Common myeloid progenitor, CD34-positive (primary cell): ENCODE measurements around the gene FBXW8.

Experiments
- CTCF ChIA-PET: fragments of 350-600 bp; sonication (Branson Sonifier 250); formaldehyde crosslinking; loops from one replicate; lab custom pipeline; 2021; ENCODE audit warnings: antibody characterized with exemption; lab: Charles Lee
- POLR2A ChIA-PET: fragments of 350-600 bp; sonication (Branson Sonifier 250); formaldehyde crosslinking; loops from one replicate; lab custom pipeline; 2021; ENCODE audit warnings: antibody characterized with exemption; lab: Charles Lee
- DNase-seq, 3 donors: peaks; one replicate each; pipeline versions ENCODE4 v3.0.0 to v3.0.0-alpha.2; 2013
- H3K27ac ChIP-seq, 2 experiments: 1 replicate in 1 of 2; 2 replicates in 1 of 2; pipeline ENCODE4 v1.7.0; 2013; ENCODE audit warnings: inconsistent platforms in 2 of 2, low read length in 2 of 2, mild to moderate bottlenecking in 2 of 2, low read depth in 1 of 2, moderate library complexity in 1 of 2; ENCODE audit not compliant: severe bottlenecking in 2 of 2, insufficient read depth in 1 of 2, poor library complexity in 1 of 2
- H3K27me3 ChIP-seq, 5 experiments: replicated peaks in 2 of 5; 1 replicate in 3 of 5; 2 replicates in 2 of 5; pipeline versions ENCODE4 v1.6.1 to v1.7.0; 2013; ENCODE audit warnings: low read length in 4 of 5, mild to moderate bottlenecking in 2 of 5, moderate library complexity in 2 of 5, inconsistent platforms in 1 of 5; ENCODE audit not compliant: insufficient read depth in 5 of 5, control insufficient read depth in 4 of 5
- H3K36me3 ChIP-seq, 4 experiments: 1 replicate in 2 of 4; 2 replicates in 2 of 4; pipeline versions ENCODE4 v1.6.1 to v1.7.0; 2013; ENCODE audit warnings: low read length in 3 of 4, control low read depth in 1 of 4, mild to moderate bottlenecking in 1 of 4; ENCODE audit not compliant: control insufficient read depth in 4 of 4, insufficient read depth in 4 of 4
- H3K4me1 ChIP-seq, 4 experiments: 1 replicate in 3 of 4; 2 replicates in 1 of 4; pipeline versions ENCODE4 v1.6.1 to v1.7.1; 2013; ENCODE audit warnings: low read length in 3 of 4, mild to moderate bottlenecking in 3 of 4, control low read depth in 1 of 4, inconsistent platforms in 1 of 4, moderate library complexity in 1 of 4; ENCODE audit not compliant: control insufficient read depth in 4 of 4, insufficient read depth in 4 of 4; ENCODE audit errors: control extremely low read depth in 1 of 4
- H3K4me3 ChIP-seq, 7 experiments: 1 replicate in 4 of 7; 2 replicates in 3 of 7; pipeline versions ENCODE4 v1.5.1 to v1.7.0; 2013; ENCODE audit warnings: mild to moderate bottlenecking in 7 of 7, low read length in 6 of 7, moderate library complexity in 6 of 7, inconsistent platforms in 2 of 7, low read depth in 2 of 7, control low read depth in 1 of 7; ENCODE audit not compliant: insufficient read depth in 4 of 7, control insufficient read depth in 1 of 7; ENCODE audit errors: extremely low read depth in 1 of 7
- H3K9me3 ChIP-seq, 5 experiments: 1 replicate in 4 of 5; 2 replicates in 1 of 5; pipeline versions ENCODE4 v1.6.1 to v1.7.1; 2013; ENCODE audit warnings: low read length in 4 of 5, mild to moderate bottlenecking in 2 of 5, inconsistent platforms in 1 of 5, low read depth in 1 of 5, moderate library complexity in 1 of 5; ENCODE audit not compliant: control insufficient read depth in 4 of 5, insufficient read depth in 2 of 5; ENCODE audit errors: control extremely low read depth in 1 of 5
- WGBS: methylation state at CpG from one replicate; pipeline ENCODE4 v1.1.5; 2013; ENCODE audit not compliant: insufficient coverage; 5-methylcytosine and 5-hydroxymethylcytosine counted together

FBXW8 gene

DNA sequence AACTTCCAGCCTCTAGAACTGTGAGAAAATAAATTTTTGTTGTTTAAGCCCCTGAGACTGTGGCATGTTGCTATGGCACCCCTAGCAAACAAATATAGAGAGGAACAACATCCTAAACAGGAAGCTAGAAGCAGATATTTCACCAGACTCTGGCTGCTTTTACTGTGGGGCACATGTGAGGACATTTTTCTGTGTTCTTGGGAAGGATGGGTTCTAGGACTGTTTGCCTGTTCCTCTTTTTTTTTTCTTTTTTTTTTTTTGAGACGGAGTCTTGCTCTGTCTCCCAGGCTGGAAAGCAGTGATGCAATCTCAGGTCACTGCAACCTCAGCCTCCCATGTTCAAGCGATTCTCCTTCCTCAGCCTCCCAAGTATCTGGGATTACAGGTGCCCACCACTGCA, 25.3 kb upstream of the FBXW8 start:
- peak; percentile 78 to 88 (median 83) for DNase-seq
- ChIA-PET CTCF (no interaction called here), POLR2A (interaction anchor here (1.0 kb wide), 1 partner anchor 39 kb away, joined by 3 read pairs; no protein-coding TSS in a partner anchor)
- H3K36me3 ChIP-seq: no peaks in the 10 kb centered on the region
- peaks cover 0 to 19% (median 14%) of the 10 kb centered on the region in 4 experiments for H3K4me1 ChIP-seq
- no peak overlapping the region for H3K4me3 ChIP-seq
- peaks cover 0 to 3% (median 0%) of the 10 kb centered on the region in 5 experiments for H3K9me3 ChIP-seq
- WGBS: 60% methylated on average over 2 of the region's 2 CpGs
- peaks cover 2 to 58% (median 22%) of the 10 kb centered on the region in 5 experiments for H3K27me3 ChIP-seq
- H3K27ac ChIP-seq: no peak overlapping the region

DNA sequence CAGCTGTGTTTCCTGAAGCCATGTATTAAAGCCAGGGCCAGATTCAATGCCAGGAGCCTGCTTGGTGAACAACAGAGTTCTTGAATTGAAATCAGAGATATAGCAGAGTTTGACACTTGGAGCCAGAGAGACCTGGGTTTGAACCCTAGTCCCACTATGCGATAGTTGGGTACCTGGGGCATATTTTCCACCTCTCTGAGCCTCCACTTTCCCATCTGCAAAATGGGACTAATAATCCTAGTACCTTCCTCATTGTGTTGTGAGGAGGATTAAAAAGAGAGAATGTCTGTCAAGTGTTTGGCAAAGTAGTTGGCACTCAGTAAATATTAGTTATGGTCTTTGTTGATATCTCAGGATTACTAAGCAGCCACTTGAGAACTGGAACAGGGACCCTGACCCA, 23.5 kb upstream of the FBXW8 start:
- no CpG with 5 or more reads among the region's 1 CpG for WGBS
- H3K4me3 ChIP-seq: no peak overlapping the region
- no peak overlapping the region for H3K27ac ChIP-seq
- H3K27me3 ChIP-seq: peaks cover 2 to 40% (median 17%) of the 10 kb centered on the region in 5 experiments
- peaks cover 0 to 2% (median under 1%) of the 10 kb centered on the region in 4 experiments for H3K4me1 ChIP-seq
- H3K36me3 ChIP-seq: no peaks in the 10 kb centered on the region
- ChIA-PET CTCF (interaction anchor here (1.7 kb wide), 1 partner anchor 11 kb away, joined by 4 read pairs; no protein-coding TSS in a partner anchor), POLR2A (no interaction called here)
- DNase-seq: no peak
- H3K9me3 ChIP-seq: peaks cover 0 to 7% (median 3%) of the 10 kb centered on the region in 5 experiments

DNA sequence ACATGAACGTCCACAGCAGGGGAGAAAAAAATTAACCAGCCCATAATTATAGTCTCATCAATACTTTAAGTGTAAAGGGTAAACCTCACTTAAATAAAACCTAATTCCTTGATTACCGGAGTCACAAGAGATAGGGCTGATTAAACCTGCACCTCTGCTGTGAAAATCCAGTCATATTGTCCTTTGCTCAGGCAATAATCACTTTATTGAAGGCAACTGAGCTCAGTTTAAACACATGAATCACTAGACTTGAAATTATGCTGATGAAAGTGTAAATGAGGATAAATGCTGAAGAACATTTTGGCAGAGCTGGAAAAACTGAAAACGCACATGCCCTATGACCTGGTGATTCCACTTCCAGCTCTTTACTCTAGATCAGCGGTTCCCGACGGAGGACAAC, 22.9 kb upstream of the FBXW8 start:
- POLR2A ChIA-PET: no interaction called here
- WGBS: 86% methylated on average over 2 of the region's 6 CpGs
- no peak for DNase-seq
- peaks cover 0 to 34% (median 14%) of the 10 kb centered on the region in 5 experiments for H3K27me3 ChIP-seq
- H3K4me3 ChIP-seq: no peak overlapping the region
- H3K27ac ChIP-seq: no peak overlapping the region
- H3K4me1 ChIP-seq: no peaks in the 10 kb centered on the region
- peaks cover 0 to 7% (median 3%) of the 10 kb centered on the region in 5 experiments for H3K9me3 ChIP-seq
- H3K36me3 ChIP-seq: no peaks in the 10 kb centered on the region
- CTCF ChIA-PET: interaction anchor here (1.7 kb wide), 1 partner anchor 10 kb away, joined by 4 read pairs; no protein-coding TSS in a partner anchor

DNA sequence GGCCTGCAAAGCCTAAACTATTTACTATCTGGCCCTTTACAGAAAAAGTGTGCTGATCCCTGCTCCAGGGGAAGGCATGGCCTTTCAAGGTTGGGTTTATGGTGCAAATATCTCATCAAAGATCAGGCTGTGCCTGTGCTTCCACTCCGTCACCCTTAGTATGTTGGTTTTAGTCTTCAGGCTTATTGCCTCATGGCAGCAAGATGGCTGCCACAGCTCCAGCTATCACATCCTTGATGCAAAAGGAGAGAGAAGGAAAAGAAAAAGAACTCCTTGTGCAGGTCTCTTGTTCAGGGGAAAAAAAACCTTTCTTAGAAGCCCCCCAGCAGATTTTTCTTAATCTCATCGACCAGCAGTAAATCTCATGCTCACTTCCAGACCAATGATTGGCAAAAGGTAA, 20.4 kb upstream of the FBXW8 start:
- H3K9me3 ChIP-seq: peaks cover 0 to 7% (median 3%) of the 10 kb centered on the region in 5 experiments
- CTCF ChIA-PET: no interaction called here
- no peak overlapping the region for H3K4me3 ChIP-seq
- 100% methylated on average over 2 of the region's 2 CpGs for WGBS
- no peaks in the 10 kb centered on the region for H3K4me1 ChIP-seq
- POLR2A ChIA-PET: no interaction called here
- peaks cover 0 to 13% (median 6%) of the 10 kb centered on the region in 5 experiments for H3K27me3 ChIP-seq
- no peaks in the 10 kb centered on the region for H3K36me3 ChIP-seq
- no peak overlapping the region for H3K27ac ChIP-seq
- DNase-seq: no peak

DNA sequence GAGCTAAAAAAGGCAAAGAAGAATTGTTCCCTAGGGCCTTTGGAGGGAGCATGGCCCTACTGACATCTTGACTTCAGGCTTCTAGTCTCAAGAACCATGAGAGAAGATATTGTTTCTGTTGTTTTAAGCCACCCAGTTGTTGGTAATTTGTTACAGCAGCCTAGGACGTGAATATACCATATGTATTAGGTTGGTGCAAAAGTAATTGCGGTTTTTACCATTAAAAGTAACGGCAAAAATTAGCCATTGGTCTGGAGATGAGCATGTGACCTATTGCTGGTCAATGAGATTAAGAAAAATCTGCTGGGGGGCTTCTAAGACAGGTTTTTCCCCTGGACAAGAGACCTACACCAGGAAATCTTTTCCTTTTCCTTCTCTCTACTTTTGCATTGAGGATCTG, 19.7 kb upstream of the FBXW8 start:
- ChIA-PET POLR2A (no interaction called here), CTCF (interaction anchor here (1.2 kb wide), 1 partner anchor 8 kb away, joined by 5 read pairs; no protein-coding TSS in a partner anchor)
- H3K9me3 ChIP-seq: peaks cover 0 to 7% (median 3%) of the 10 kb centered on the region in 5 experiments
- no peaks in the 10 kb centered on the region for H3K4me1 ChIP-seq
- H3K4me3 ChIP-seq: no peak overlapping the region
- WGBS: 96% methylated on average over 3 of the region's 3 CpGs
- DNase-seq: no peak
- no peak overlapping the region for H3K27ac ChIP-seq
- peaks cover 0 to 13% (median 6%) of the 10 kb centered on the region in 5 experiments for H3K27me3 ChIP-seq
- H3K36me3 ChIP-seq: no peaks in the 10 kb centered on the region

DNA sequence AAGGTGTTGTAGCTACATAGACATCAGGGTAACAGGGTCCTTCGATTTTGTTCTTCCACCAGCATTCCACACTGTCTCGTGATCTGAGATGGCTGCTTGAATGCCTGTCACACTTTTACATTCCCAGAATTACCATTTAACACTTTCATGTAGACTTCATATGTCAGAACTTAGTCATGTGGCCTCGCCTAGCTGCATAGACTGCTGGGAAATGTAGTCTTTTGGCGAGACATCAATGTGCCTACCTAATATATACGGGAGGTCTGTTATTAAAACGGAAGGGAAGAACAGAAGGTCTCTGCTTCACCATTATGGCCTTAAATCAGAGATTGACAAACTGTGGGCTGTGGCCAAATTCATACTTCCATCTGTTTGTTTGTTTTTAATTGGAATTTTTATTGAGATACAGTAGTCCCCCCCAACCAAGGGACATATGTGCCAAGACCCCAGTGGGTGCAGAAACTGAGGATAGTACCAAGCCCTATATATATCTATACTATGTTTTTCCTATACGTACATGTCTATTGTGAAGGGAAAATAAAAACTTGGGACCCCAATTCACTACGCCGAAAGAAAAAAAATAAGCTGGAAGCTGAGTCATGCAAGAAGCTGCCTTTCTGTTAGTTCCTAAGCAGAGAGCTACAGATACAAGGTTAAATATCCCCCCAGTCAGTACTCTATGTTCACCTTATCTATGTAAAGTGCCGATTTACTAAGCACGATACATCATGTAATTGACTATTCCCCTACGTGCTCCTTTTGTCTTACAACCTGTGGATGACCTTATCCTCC, 18.2 kb upstream of the FBXW8 start:
- Histone ChIP-seq H3K27ac (no peak overlapping the region), H3K4me1 (no peaks in the 10 kb centered on the region), H3K27me3 (peaks cover 0 to 11% (median 10%) of the 10 kb centered on the region in 5 experiments), H3K36me3 (no peaks in the 10 kb centered on the region), H3K4me3 (no peak overlapping the region), H3K9me3 (peaks cover 0 to 7% (median 6%) of the 10 kb centered on the region in 5 experiments)
- peak in 1 of 3 donors; percentile 36 for DNase-seq
- WGBS: 88% methylated on average over 11 of the region's 12 CpGs
- CTCF ChIA-PET: interaction anchor here (1.2 kb wide), 1 partner anchor 10 kb away, joined by 5 read pairs; no protein-coding TSS in a partner anchor
- POLR2A ChIA-PET: no interaction called here

DNA sequence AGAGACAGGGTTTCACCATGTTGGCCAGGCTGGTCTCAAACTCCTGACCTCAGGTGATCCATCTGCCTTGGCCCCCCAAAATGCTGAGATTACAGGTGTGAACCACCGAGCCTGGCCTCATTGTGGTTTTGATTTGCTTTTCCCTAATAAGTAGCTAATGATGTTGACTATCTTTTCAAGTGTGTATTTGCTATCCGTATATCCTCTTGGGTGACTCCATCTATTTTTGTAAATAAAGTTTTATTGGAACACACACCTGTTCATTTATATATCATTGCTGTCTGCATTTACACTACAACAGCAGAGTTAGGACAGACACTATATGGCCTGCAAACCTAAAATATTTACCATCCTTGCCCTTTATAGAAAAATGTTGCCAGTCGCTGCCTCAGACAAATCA, 15.8 kb upstream of the FBXW8 start:
- no peak for DNase-seq
- Histone ChIP-seq H3K27ac (no peak overlapping the region), H3K4me1 (no peaks in the 10 kb centered on the region), H3K36me3 (no peaks in the 10 kb centered on the region), H3K27me3 (peaks cover 0 to 24% (median 17%) of the 10 kb centered on the region in 5 experiments), H3K9me3 (peaks cover 0 to 7% (median 6%) of the 10 kb centered on the region in 5 experiments), H3K4me3 (no peak overlapping the region)
- ChIA-PET CTCF (no interaction called here), POLR2A (no interaction called here)
- 100% methylated on average over 1 of the region's 3 CpGs for whole genome bisulfite sequencing
